Measurements from ENCODE around the gene CMTM7. TPM values are rescaled to one million over a fixed set of nuclear protein-coding genes. Genes with fewer than 3 reads are reported as not detected.
A peak's percentile ranks its signal among the peaks of the same experiment; 100 is the strongest.

CMTM7 gene
- total RNA-seq, 1 donor from 2014 or later, result 95.5 TPM

- Mint-ChIP-seq H3K27ac (ENCODE audit: unreplicated experiment) (peak overlapping the region; percentile 91), H3K4me3 (ENCODE audit: unreplicated experiment) (peak overlapping the region; percentile 94), H3K4me1 (ENCODE audit: low read depth, unreplicated experiment) (peaks cover 23% of the 10 kb centered on the region), H3K36me3 (ENCODE audit: unreplicated experiment) (no peaks in the 10 kb centered on the region), H3K9me3 (ENCODE audit: unreplicated experiment) (peaks cover 16% of the 10 kb centered on the region), H3K27me3 (ENCODE audit: unreplicated experiment) (peaks cover 20% of the 10 kb centered on the region)
- no peak for TF ChIP-seq CTCF (IDR thresholded peaks at IDR 0.05; ENCODE audit: partially characterized antibody, unreplicated experiment)
- DNase-seq, result no peak
Measured at GRCh38 chr3:32392536-32393302, 1.1 kb downstream of the CMTM7 start.

- no peak overlapping the region for H3K4me3 Mint-ChIP-seq (ENCODE audit: unreplicated experiment)
Measured at GRCh38 chr3:32395496-32395895, 3.8 kb downstream of the CMTM7 start.

GRCh38 chr3:32397941-32398340, 6.3 kb downstream of the CMTM7 start:
- Mint-ChIP-seq H3K27me3 (ENCODE audit: unreplicated experiment) (peaks cover 19% of the 10 kb centered on the region), H3K4me1 (ENCODE audit: low read depth, unreplicated experiment) (peaks cover 47% of the 10 kb centered on the region), H3K4me3 (ENCODE audit: unreplicated experiment) (peak overlapping the region; percentile 18), H3K36me3 (ENCODE audit: unreplicated experiment) (no peaks in the 10 kb centered on the region), H3K9me3 (ENCODE audit: unreplicated experiment) (peaks cover 14% of the 10 kb centered on the region), H3K27ac (ENCODE audit: unreplicated experiment) (peak overlapping the region; percentile 69)
- no peak for DNase-seq
- TF ChIP-seq CTCF (IDR thresholded peaks at IDR 0.05; ENCODE audit: partially characterized antibody, unreplicated experiment), result no peak

More at GRCh38 chr3:32395496-32395895, 3.8 kb downstream of the CMTM7 start:
- Mint-ChIP-seq H3K27ac (ENCODE audit: unreplicated experiment) (peak overlapping the region; percentile 14), H3K4me1 (ENCODE audit: low read depth, unreplicated experiment) (peaks cover 41% of the 10 kb centered on the region), H3K27me3 (ENCODE audit: unreplicated experiment) (peaks cover 19% of the 10 kb centered on the region), H3K9me3 (ENCODE audit: unreplicated experiment) (peaks cover 16% of the 10 kb centered on the region), H3K36me3 (ENCODE audit: unreplicated experiment) (no peaks in the 10 kb centered on the region)
- no peak for TF ChIP-seq CTCF (IDR thresholded peaks at IDR 0.05; ENCODE audit: partially characterized antibody, unreplicated experiment)
- no peak for DNase-seq

GRCh38 chr3:32398531-32398930, 6.9 kb downstream of the CMTM7 start:
- DNase-seq, result no peak
- TF ChIP-seq CTCF (IDR thresholded peaks at IDR 0.05; ENCODE audit: partially characterized antibody, unreplicated experiment), result no peak
- peaks cover 15% of the 10 kb centered on the region for H3K9me3 Mint-ChIP-seq (ENCODE audit: unreplicated experiment)
- H3K4me1 Mint-ChIP-seq (ENCODE audit: low read depth, unreplicated experiment), result peaks cover 44% of the 10 kb centered on the region
- peak overlapping the region; percentile 33 for H3K4me3 Mint-ChIP-seq (ENCODE audit: unreplicated experiment)
- H3K27me3 Mint-ChIP-seq (ENCODE audit: unreplicated experiment), result peaks cover 14% of the 10 kb centered on the region
- peak overlapping the region; percentile 69 for H3K27ac Mint-ChIP-seq (ENCODE audit: unreplicated experiment)
- H3K36me3 Mint-ChIP-seq (ENCODE audit: unreplicated experiment), result no peaks in the 10 kb centered on the region

GRCh38 chr3:32399030-32399620, 7.5 kb downstream of the CMTM7 start:
- Mint-ChIP-seq H3K27ac (ENCODE audit: unreplicated experiment) (peak overlapping the region; percentile 69), H3K36me3 (ENCODE audit: unreplicated experiment) (no peaks in the 10 kb centered on the region), H3K27me3 (ENCODE audit: unreplicated experiment) (peaks cover 14% of the 10 kb centered on the region), H3K4me3 (ENCODE audit: unreplicated experiment) (peak overlapping the region; percentile 33), H3K4me1 (ENCODE audit: low read depth, unreplicated experiment) (peaks cover 45% of the 10 kb centered on the region), H3K9me3 (ENCODE audit: unreplicated experiment) (peaks cover 17% of the 10 kb centered on the region)
- DNase-seq, result no peak
- TF ChIP-seq CTCF (IDR thresholded peaks at IDR 0.05; ENCODE audit: partially characterized antibody, unreplicated experiment), result peak; percentile 86
